Cardiac atrium fibroblast (primary cell): ENCODE results near the gene KCNH6. TPM values are rescaled to one million over a fixed set of nuclear protein-coding genes. Genes with fewer than 3 reads are reported as not detected.

Experiments used
- total RNA-seq: library from RNA; depleted of rRNA; stranded (reverse); fragments of >200 nt; gene quantifications from 2 replicates; pipeline ENCODE4 v1.2.3, GENCODE V29; 2015

Gene KCNH6, protein sequence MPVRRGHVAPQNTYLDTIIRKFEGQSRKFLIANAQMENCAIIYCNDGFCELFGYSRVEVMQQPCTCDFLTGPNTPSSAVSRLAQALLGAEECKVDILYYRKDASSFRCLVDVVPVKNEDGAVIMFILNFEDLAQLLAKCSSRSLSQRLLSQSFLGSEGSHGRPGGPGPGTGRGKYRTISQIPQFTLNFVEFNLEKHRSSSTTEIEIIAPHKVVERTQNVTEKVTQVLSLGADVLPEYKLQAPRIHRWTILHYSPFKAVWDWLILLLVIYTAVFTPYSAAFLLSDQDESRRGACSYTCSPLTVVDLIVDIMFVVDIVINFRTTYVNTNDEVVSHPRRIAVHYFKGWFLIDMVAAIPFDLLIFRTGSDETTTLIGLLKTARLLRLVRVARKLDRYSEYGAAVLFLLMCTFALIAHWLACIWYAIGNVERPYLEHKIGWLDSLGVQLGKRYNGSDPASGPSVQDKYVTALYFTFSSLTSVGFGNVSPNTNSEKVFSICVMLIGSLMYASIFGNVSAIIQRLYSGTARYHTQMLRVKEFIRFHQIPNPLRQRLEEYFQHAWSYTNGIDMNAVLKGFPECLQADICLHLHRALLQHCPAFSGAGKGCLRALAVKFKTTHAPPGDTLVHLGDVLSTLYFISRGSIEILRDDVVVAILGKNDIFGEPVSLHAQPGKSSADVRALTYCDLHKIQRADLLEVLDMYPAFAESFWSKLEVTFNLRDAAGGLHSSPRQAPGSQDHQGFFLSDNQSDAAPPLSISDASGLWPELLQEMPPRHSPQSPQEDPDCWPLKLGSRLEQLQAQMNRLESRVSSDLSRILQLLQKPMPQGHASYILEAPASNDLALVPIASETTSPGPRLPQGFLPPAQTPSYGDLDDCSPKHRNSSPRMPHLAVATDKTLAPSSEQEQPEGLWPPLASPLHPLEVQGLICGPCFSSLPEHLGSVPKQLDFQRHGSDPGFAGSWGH
- total RNA-seq: under 0.01 TPM in 1 of 2 replicates, not detected in the other

DNA sequence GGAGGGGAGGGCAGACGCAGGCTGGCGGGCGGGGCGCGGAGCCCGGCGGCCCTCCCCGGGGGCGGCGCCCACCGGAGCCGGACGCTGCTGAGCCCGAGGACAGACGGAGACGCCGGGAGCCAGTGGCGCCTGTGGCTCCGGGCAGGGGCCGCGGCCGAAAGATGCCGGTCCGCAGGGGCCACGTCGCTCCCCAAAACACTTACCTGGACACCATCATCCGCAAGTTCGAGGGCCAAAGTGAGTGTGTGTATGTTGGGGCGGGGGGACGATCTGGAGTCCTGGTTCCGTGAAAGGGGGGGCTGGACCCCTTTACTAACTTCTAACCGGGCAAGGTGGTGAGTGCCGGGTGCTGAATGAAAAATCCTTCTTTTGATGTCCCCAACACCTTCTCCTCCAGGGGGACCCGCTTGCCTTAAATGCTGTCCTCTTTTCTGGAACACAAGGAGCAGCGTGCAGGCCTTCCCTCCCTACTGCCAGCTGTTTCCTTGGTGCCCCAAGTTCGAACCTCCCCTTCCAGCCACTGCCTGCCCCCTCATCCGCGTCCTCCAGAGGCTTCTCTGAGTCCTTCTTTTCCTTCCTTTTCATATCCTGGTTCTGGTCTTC is at the start of gene KCNH6:
TSS of gene KCNH6 (plus strand) at position 106 of the 603 bp plus-strand sequence. CDS start at position 162, 56 bp downstream.

DNA sequence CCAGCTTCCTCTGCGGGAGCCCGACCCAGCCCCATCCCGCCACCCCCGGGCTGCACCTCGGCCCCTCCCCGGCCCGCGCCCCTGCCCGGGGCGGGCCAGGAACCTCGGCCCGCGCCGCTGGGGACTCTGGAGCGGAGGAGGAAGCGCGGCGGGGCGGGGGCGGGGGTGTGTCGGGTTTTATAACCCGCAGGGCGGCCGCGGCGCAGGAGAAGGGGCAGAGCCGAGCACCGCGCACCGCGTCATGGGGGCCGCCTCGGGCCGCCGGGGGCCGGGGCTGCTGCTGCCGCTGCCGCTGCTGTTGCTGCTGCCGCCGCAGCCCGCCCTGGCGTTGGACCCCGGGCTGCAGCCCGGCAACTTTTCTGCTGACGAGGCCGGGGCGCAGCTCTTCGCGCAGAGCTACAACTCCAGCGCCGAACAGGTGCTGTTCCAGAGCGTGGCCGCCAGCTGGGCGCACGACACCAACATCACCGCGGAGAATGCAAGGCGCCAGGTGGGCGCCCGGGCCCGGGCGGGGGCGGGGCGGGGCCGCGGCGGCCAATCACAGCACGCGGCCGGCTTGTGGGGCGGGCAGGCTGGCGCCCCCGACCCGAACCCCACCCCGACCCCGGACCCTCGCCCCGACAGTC is 46.2 kb upstream of the KCNH6 start, which contains the start of gene ACE:
TSS of gene ACE (plus strand) at position 208 of the 626 bp plus-strand sequence. CDS start at position 242, 34 bp downstream.

DNA sequence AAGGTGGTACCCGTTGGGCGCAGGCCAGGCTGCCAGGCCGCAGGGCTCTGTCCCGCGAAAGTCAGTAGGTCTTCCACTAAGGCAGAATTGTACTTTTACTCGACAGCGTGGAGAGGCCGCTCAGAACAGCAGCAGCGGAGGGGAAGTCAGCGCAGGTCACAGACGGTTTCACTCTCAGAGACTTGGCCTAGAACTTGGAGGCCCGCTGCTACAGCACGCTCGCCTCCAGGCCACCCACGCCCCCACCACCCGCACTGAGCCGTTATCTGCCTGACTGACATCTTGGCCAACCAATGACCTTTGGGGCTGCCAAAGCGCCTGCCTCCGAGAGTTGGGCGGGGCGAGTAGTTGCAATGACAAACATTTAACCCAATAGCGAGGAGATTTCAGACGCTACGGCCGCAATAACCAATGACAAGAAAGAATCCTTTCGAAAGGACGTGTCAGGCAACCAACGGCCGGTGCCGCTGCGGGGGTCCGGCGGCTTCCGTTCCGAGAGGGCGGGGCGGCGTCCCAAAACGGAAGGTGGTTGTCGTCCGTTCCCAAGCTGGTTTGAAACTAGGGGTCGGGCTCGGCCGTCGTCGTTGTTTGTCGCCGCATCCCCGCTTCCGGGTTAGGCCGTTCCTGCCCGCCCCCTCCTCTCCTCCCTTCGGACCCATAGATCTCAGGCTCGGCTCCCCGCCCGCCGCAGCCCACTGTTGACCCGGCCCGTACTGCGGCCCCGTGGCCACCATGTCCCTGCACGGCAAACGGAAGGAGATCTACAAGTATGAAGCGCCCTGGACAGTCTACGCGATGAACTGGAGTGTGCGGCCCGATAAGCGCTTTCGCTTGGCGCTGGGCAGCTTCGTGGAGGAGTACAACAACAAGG is 27.0 kb downstream of the KCNH6 start, which contains the start of gene DCAF7:
TSS of gene DCAF7 (plus strand) at position 532 of the 871 bp plus-strand sequence. CDS start at position 733, 201 bp downstream.

Other genes starting within 250 kb of the KCNH6 start
- gene CYB561, start 77.1 kb upstream of the KCNH6 start, total RNA-seq: 21.1 and 30.5 TPM in 2 replicates
- gene ACE, start 46.3 kb upstream of the KCNH6 start, total RNA-seq: 11.2 and 16.0 TPM in 2 replicates
- gene DCAF7, start 27.1 kb downstream of the KCNH6 start, total RNA-seq: 28.3 and 31.6 TPM in 2 replicates
- 11.0 and 13.0 TPM in 2 replicates for gene TACO1, start 77.5 kb downstream of the KCNH6 start, total RNA-seq
- gene MAP3K3, start 99.1 kb downstream of the KCNH6 start, total RNA-seq: 19.9 and 23.3 TPM in 2 replicates
- gene LIMD2, start 176.8 kb downstream of the KCNH6 start, total RNA-seq: 9.7 and 27.4 TPM in 2 replicates
- gene STRADA, start 218.4 kb downstream of the KCNH6 start, total RNA-seq: 15.9 and 20.9 TPM in 2 replicates